Activated CD8-positive, alpha-beta memory T cell treated with anti-CD3 and anti-CD28 coated beads for 4 hours (primary cell): Measurements from ENCODE around the gene KATNAL1.
"Not testable (repeated sequence)": the region's sequence is repeated elsewhere in the genome, so short reads cannot be mapped to it uniquely, and the experiment has no call there.

Source experiments
- DNase-seq, 2 donors: peaks; one replicate each; pipeline ENCODE4 v3.0.0-alpha.2; 2020; ENCODE audit warnings: low read depth in 2 of 2

The KATNAL1 gene

GRCh38 chr13:30292325-30292724, 15.0 kb downstream of the KATNAL1 start:
- no peak for DNase-seq

GRCh38 chr13:30290812-30291436, 16.4 kb downstream of the KATNAL1 start:
- DNase-seq, result no peak

GRCh38 chr13:30289533-30289932, 17.8 kb downstream of the KATNAL1 start:
- no peak for DNase-seq

GRCh38 chr13:30286059-30286458, 21.3 kb downstream of the KATNAL1 start:
- not testable (repeated sequence) for DNase-seq

- no peak for DNase-seq
Observed at GRCh38 chr13:30276178-30276577, 31.2 kb downstream of the KATNAL1 start.

- no peak for DNase-seq
Observed at GRCh38 chr13:30274083-30274482, 33.3 kb downstream of the KATNAL1 start.

GRCh38 chr13:30270035-30270434, 37.3 kb downstream of the KATNAL1 start:
- not testable (repeated sequence) for DNase-seq

- no peak for DNase-seq
Observed at GRCh38 chr13:30268673-30269072, 38.7 kb downstream of the KATNAL1 start.

- no peak for DNase-seq
Observed at GRCh38 chr13:30266756-30267155, 40.6 kb downstream of the KATNAL1 start.

- not testable (repeated sequence) for DNase-seq
Observed at GRCh38 chr13:30259149-30259733, 48.1 kb downstream of the KATNAL1 start.

- DNase-seq, result no peak
Observed at GRCh38 chr13:30257468-30258099, 49.8 kb downstream of the KATNAL1 start.

GRCh38 chr13:30256713-30257467, 50.5 kb downstream of the KATNAL1 start:
- DNase-seq, result no peak

- DNase-seq, result no peak
Observed at GRCh38 chr13:30255696-30256095, 51.7 kb downstream of the KATNAL1 start.

- DNase-seq, result no peak
Observed at GRCh38 chr13:30253830-30254229, 53.5 kb downstream of the KATNAL1 start.

GRCh38 chr13:30247406-30247805, 59.9 kb downstream of the KATNAL1 start:
- no peak for DNase-seq

GRCh38 chr13:30241532-30241931, 65.8 kb downstream of the KATNAL1 start:
- DNase-seq, result no peak

- DNase-seq, result no peak
Observed at GRCh38 chr13:30240608-30241007, 66.7 kb downstream of the KATNAL1 start.

GRCh38 chr13:30235216-30235615, 72.1 kb downstream of the KATNAL1 start:
- DNase-seq, result no peak

- no peak for DNase-seq
Observed at GRCh38 chr13:30234619-30235162, 72.7 kb downstream of the KATNAL1 start.

- no peak for DNase-seq
Observed at GRCh38 chr13:30224732-30225131, 82.6 kb downstream of the KATNAL1 start.

GRCh38 chr13:30222254-30222653, 85.1 kb downstream of the KATNAL1 start:
- no peak for DNase-seq

- no peak for DNase-seq
Observed at GRCh38 chr13:30216111-30216510, 91.2 kb downstream of the KATNAL1 start.
